ENCODE data around the gene SDHB.

GRCh38 chr1:17097787-17098186, 44.0 kb upstream of the SDHB start:
- no peak for TF ChIP-seq CTCF (conservative IDR thresholded peaks at IDR 0.05)
- no peak for TF ChIP-seq ZFX (IDR thresholded peaks at IDR 0.05)

Data from C4-2B (cell line).